HepG2 (cell line): ENCODE data around the gene EDAR.

Experiments used
- AFF4 ChIP-seq: sonication (generic); formaldehyde crosslinking; IDR thresholded peaks from 2 replicates; pipeline ENCODE4 v1.4.0; 2020; ENCODE audit warnings: missing genetic modification reagents
- ATF2 ChIP-seq: sonication (generic); formaldehyde crosslinking; IDR thresholded peaks from 2 replicates; pipeline ENCODE4 v1.4.0; 2020; ENCODE audit warnings: missing genetic modification reagents
- ATF5 ChIP-seq: sonication (generic); formaldehyde crosslinking; IDR thresholded peaks from 2 replicates; pipeline ENCODE4 v1.4.0; 2020; ENCODE audit warnings: mild to moderate bottlenecking, low read depth, missing genetic modification reagents
- CREM ChIP-seq, 2 experiments: sonication (generic) in 1 of 2; formaldehyde crosslinking in 1 of 2; IDR thresholded peaks; 2 replicates each; pipeline versions ENCODE4 v1.4.0 to v1.6.1; 2016 to 2020; ENCODE audit warnings: antibody characterized with exemption in 1 of 2, mild to moderate bottlenecking in 1 of 2, missing genetic modification reagents in 1 of 2
- CTCF ChIP-seq: sonication (generic); formaldehyde crosslinking; IDR thresholded peaks from 2 replicates; pipeline ENCODE4 v1.5.0; 2020; ENCODE audit warnings: mild to moderate bottlenecking, missing genetic modification reagents, moderate library complexity
- ELK4 ChIP-seq: sonication (generic); formaldehyde crosslinking; IDR thresholded peaks from 2 replicates; pipeline ENCODE4 v1.9.0; 2021; ENCODE audit warnings: missing genetic modification reagents, borderline replicate concordance
- FOXA1 ChIP-seq, 2 experiments: fragments of 450-650 bp in 1 of 2; sonication (generic) in 1 of 2; formaldehyde crosslinking in 1 of 2; IDR thresholded peaks; 2 replicates each; pipeline versions ENCODE4 v1.4.0 to v1.6.1; 2016 to 2020; ENCODE audit warnings: missing genetic modification reagents in 1 of 2
- ZNF24 ChIP-seq: fragments of 450-650 bp; IDR thresholded peaks from 2 replicates; pipeline ENCODE4 v1.6.1; 2017; ENCODE audit warnings: antibody characterized with exemption, mild to moderate bottlenecking

- TF ChIP-seq FOXA1 (IDR thresholded peaks at IDR 0.05): no peak
- no peak for TF ChIP-seq FOXA1 (CRISPR knock-in tag; IDR thresholded peaks at IDR 0.05)
- TF ChIP-seq CTCF: no peak
- no peak for TF ChIP-seq AFF4 (CRISPR knock-in tag)
- TF ChIP-seq ELK4: no peak
- TF ChIP-seq ATF5 (CRISPR knock-in tag): no peak
- no peak for TF ChIP-seq ZNF24
- TF ChIP-seq ATF2 (CRISPR knock-in tag): no peak
- TF ChIP-seq CREM (IDR thresholded peaks at IDR 0.05): no peak
- TF ChIP-seq CREM (CRISPR knock-in tag; IDR thresholded peaks at IDR 0.05): no peak
Observed at GRCh38 chr2:108854484-108854883, 134.5 kb downstream of the EDAR start.
